ENCODE results near the gene TMC3. TPM values are rescaled to one million over a fixed set of nuclear protein-coding genes. Genes with fewer than 3 reads are reported as not detected.
A peak's percentile ranks its signal among the peaks of the same experiment; 100 is the strongest.

Gene TMC3
- total and polyA plus RNA-seq, 5 experiments from 2014 or later: 0.05 TPM; not detected in 4

- Mint-ChIP-seq H3K27me3 (no peaks in the 10 kb centered on the region), H3K4me3 (no peak overlapping the region), H3K4me1 (peaks cover 0 to 3% (median 0%) of the 10 kb centered on the region in 4 donors), H3K9me3 (no peaks in the 10 kb centered on the region), H3K27ac (no peak overlapping the region), H3K36me3 (no peaks in the 10 kb centered on the region)
- ATAC-seq (peak; percentile 36 to 52), DNase-seq (peak in 5 of 10 donors; percentile 6 to 67 (median 57))
- POLR2A ChIA-PET: no interaction called here
Observed at GRCh38 chr15:81400640-81401236, 26.7 kb upstream of the TMC3 start.

- Mint-ChIP-seq H3K4me1 (peaks cover 0 to 3% (median 0%) of the 10 kb centered on the region in 4 donors), H3K36me3 (no peaks in the 10 kb centered on the region), H3K27ac (no peak overlapping the region), H3K27me3 (no peaks in the 10 kb centered on the region), H3K4me3 (no peak overlapping the region), H3K9me3 (no peaks in the 10 kb centered on the region)
- POLR2A ChIA-PET: interaction anchor here (0.9 kb wide), 1 partner anchor 105 kb away, joined by 3 read pairs; no protein-coding TSS in a partner anchor
- DNase-seq: no peak
- ATAC-seq: no peak
Observed at GRCh38 chr15:81398910-81399551, 25.0 kb upstream of the TMC3 start.

- no peaks in the 10 kb centered on the region for H3K36me3 Mint-ChIP-seq
- no peak for ATAC-seq
- no peak overlapping the region for H3K4me3 Mint-ChIP-seq
- no peaks in the 10 kb centered on the region for H3K9me3 Mint-ChIP-seq
- H3K4me1 Mint-ChIP-seq: peaks cover 0 to 3% (median 0%) of the 10 kb centered on the region in 4 donors
- DNase-seq: no peak
- no peak overlapping the region for H3K27ac Mint-ChIP-seq
- H3K27me3 Mint-ChIP-seq: no peaks in the 10 kb centered on the region
- POLR2A ChIA-PET: interaction anchor here (0.9 kb wide), 1 partner anchor 104 kb away, joined by 3 read pairs; no protein-coding TSS in a partner anchor
Observed at GRCh38 chr15:81398456-81398855, 24.4 kb upstream of the TMC3 start.

GRCh38 chr15:81394603-81395002, 20.6 kb upstream of the TMC3 start:
- H3K4me3 Mint-ChIP-seq: no peak overlapping the region
- POLR2A ChIA-PET: no interaction called here
- DNase-seq (no peak), ATAC-seq (no peak)
- no peaks in the 10 kb centered on the region for H3K36me3 Mint-ChIP-seq
- H3K27me3 Mint-ChIP-seq: no peaks in the 10 kb centered on the region
- H3K27ac Mint-ChIP-seq: no peak overlapping the region
- H3K4me1 Mint-ChIP-seq: no peaks in the 10 kb centered on the region
- H3K9me3 Mint-ChIP-seq: no peaks in the 10 kb centered on the region

- H3K4me3 Mint-ChIP-seq: no peak overlapping the region
- no peak for ATAC-seq
- POLR2A ChIA-PET: no interaction called here
- H3K36me3 Mint-ChIP-seq: peaks cover 0 to 4% (median 4%) of the 10 kb centered on the region in 3 donors
- DNase-seq: no peak
- no peaks in the 10 kb centered on the region for H3K9me3 Mint-ChIP-seq
- no peaks in the 10 kb centered on the region for H3K4me1 Mint-ChIP-seq
- no peak overlapping the region for H3K27ac Mint-ChIP-seq
- no peaks in the 10 kb centered on the region for H3K27me3 Mint-ChIP-seq
Observed at GRCh38 chr15:81391657-81392056, 17.6 kb upstream of the TMC3 start.

- H3K36me3 Mint-ChIP-seq: peaks cover 9 to 23% (median 11%) of the 10 kb centered on the region in 3 donors
- no peak for ATAC-seq
- POLR2A ChIA-PET: no interaction called here
- no peaks in the 10 kb centered on the region for H3K27me3 Mint-ChIP-seq
- no peak overlapping the region for H3K27ac Mint-ChIP-seq
- H3K4me1 Mint-ChIP-seq: no peaks in the 10 kb centered on the region
- H3K4me3 Mint-ChIP-seq: no peak overlapping the region
- no peak for DNase-seq
- peaks cover 0 to 3% (median 0%) of the 10 kb centered on the region in 9 donors for H3K9me3 Mint-ChIP-seq
Observed at GRCh38 chr15:81388436-81388770, 14.4 kb upstream of the TMC3 start.

- Mint-ChIP-seq H3K36me3 (peaks cover 9 to 25% (median 12%) of the 10 kb centered on the region in 3 donors), H3K9me3 (peaks cover 0 to 3% (median 0%) of the 10 kb centered on the region in 9 donors), H3K27me3 (no peaks in the 10 kb centered on the region), H3K4me1 (no peaks in the 10 kb centered on the region), H3K4me3 (no peak overlapping the region), H3K27ac (no peak overlapping the region)
- POLR2A ChIA-PET: no interaction called here
- ATAC-seq: no peak
- no peak for DNase-seq
Observed at GRCh38 chr15:81387621-81388435, 13.8 kb upstream of the TMC3 start.

GRCh38 chr15:81386947-81387346, 12.9 kb upstream of the TMC3 start:
- H3K27ac Mint-ChIP-seq: no peak overlapping the region
- ATAC-seq (no peak), DNase-seq (no peak)
- no peaks in the 10 kb centered on the region for H3K4me1 Mint-ChIP-seq
- POLR2A ChIA-PET: no interaction called here
- H3K27me3 Mint-ChIP-seq: no peaks in the 10 kb centered on the region
- H3K4me3 Mint-ChIP-seq: no peak overlapping the region
- peaks cover 9 to 32% (median 20%) of the 10 kb centered on the region in 3 donors for H3K36me3 Mint-ChIP-seq
- peaks cover 0 to 3% (median 0%) of the 10 kb centered on the region in 9 donors for H3K9me3 Mint-ChIP-seq

GRCh38 chr15:81385721-81386076, 11.7 kb upstream of the TMC3 start:
- POLR2A ChIA-PET: no interaction called here
- H3K27me3 Mint-ChIP-seq: no peaks in the 10 kb centered on the region
- no peak overlapping the region for H3K4me3 Mint-ChIP-seq
- no peak for DNase-seq
- H3K4me1 Mint-ChIP-seq: no peaks in the 10 kb centered on the region
- ATAC-seq: no peak
- H3K27ac Mint-ChIP-seq: no peak overlapping the region
- H3K36me3 Mint-ChIP-seq: peaks cover 19 to 37% (median 22%) of the 10 kb centered on the region in 3 donors
- peaks cover 0 to 3% (median 0%) of the 10 kb centered on the region in 9 donors for H3K9me3 Mint-ChIP-seq

GRCh38 chr15:81384891-81385720, 11.1 kb upstream of the TMC3 start:
- ATAC-seq (no peak), DNase-seq (no peak)
- Mint-ChIP-seq H3K4me3 (no peak overlapping the region), H3K27ac (peak overlapping the region in 1 of 10 donors; percentile 1), H3K4me1 (peaks cover 0 to 2% (median 0%) of the 10 kb centered on the region in 4 donors), H3K9me3 (peaks cover 0 to 3% (median 0%) of the 10 kb centered on the region in 9 donors), H3K36me3 (peaks cover 19 to 38% (median 24%) of the 10 kb centered on the region in 3 donors), H3K27me3 (no peaks in the 10 kb centered on the region)
- POLR2A ChIA-PET: no interaction called here

GRCh38 chr15:81381720-81382119, 7.7 kb upstream of the TMC3 start:
- Mint-ChIP-seq H3K4me3 (no peak overlapping the region), H3K27me3 (no peaks in the 10 kb centered on the region), H3K27ac (peak overlapping the region in 1 of 10 donors; percentile 19), H3K4me1 (peaks cover 0 to 2% (median 0%) of the 10 kb centered on the region in 4 donors), H3K9me3 (peaks cover 0 to 3% (median 0%) of the 10 kb centered on the region in 9 donors), H3K36me3 (peaks cover 19 to 33% (median 21%) of the 10 kb centered on the region in 3 donors)
- DNase-seq (no peak), ATAC-seq (no peak)
- POLR2A ChIA-PET: no interaction called here

GRCh38 chr15:81380668-81381067, 6.7 kb upstream of the TMC3 start:
- Mint-ChIP-seq H3K27ac (peak overlapping the region in 2 of 10 donors; percentile 16 to 19), H3K27me3 (no peaks in the 10 kb centered on the region), H3K9me3 (peaks cover 0 to 3% (median 0%) of the 10 kb centered on the region in 9 donors), H3K36me3 (peaks cover 19 to 32% (median 21%) of the 10 kb centered on the region in 3 donors), H3K4me1 (peaks cover 0 to 2% (median 0%) of the 10 kb centered on the region in 4 donors), H3K4me3 (no peak overlapping the region)
- POLR2A ChIA-PET: no interaction called here
- no peak for ATAC-seq
- no peak for DNase-seq
